CD4-positive, alpha-beta T cell treated with Interleukin-17A for 1 hour (primary cell): ENCODE measurements around the gene TUBA3E.
"Not testable (repeated sequence)": the region's sequence is repeated elsewhere in the genome, so short reads cannot be mapped to it uniquely, and the experiment has no call there.

ENCODE experiments used
- DNase-seq: peaks from one replicate; pipeline ENCODE4 v3.0.0-alpha.2; 2020

Gene TUBA3E

GRCh38 chr2:130142396-130143265, 55.6 kb downstream of the TUBA3E start:
- DNase-seq, result not testable (repeated sequence)
